Mesothelial cell of epicardium (in vitro differentiated cells): ENCODE data around the gene ABCC11. TPM values are rescaled to one million over a fixed set of nuclear protein-coding genes. Genes with fewer than 3 reads are reported as not detected.

Experiments
- DNase-seq, 2 experiments: peaks; one replicate each; pipeline ENCODE4 v3.0.0; 2021; ENCODE audit warnings: low spot score in 2 of 2; ENCODE audit not compliant: unreplicated experiment in 2 of 2
- H3K27ac Mint-ChIP-seq: 2 replicates; pipeline ENCODE4 v1.8.0; 2021; ENCODE audit warnings: mixed read lengths
- H3K27me3 Mint-ChIP-seq: 2 replicates; pipeline ENCODE4 v1.8.0; 2021; ENCODE audit warnings: low read depth, mixed read lengths
- H3K36me3 Mint-ChIP-seq: 2 replicates; pipeline ENCODE4 v1.8.0; 2021; ENCODE audit warnings: mixed read lengths
- H3K4me1 Mint-ChIP-seq: 2 replicates; pipeline ENCODE4 v1.8.0; 2021; ENCODE audit warnings: mixed read lengths
- H3K4me3 Mint-ChIP-seq: 2 replicates; pipeline ENCODE4 v1.8.0; 2021; ENCODE audit warnings: mild to moderate bottlenecking, moderate library complexity, mixed read lengths
- H3K9me3 Mint-ChIP-seq: 2 replicates; pipeline ENCODE4 v1.8.0; 2021; ENCODE audit warnings: mixed read lengths
- total RNA-seq: library from RNA; stranded (reverse); gene quantifications from 3 replicates; pipeline ENCODE4 v1.2.1, GENCODE V29; 2021
- TF ChIP-seq, protein P1 (sequence below): fragments of 200-600 bp; sonication (generic); IDR thresholded peaks from one replicate; pipeline ENCODE4 v1.5.0; 2021; ENCODE audit warnings: antibody characterized with exemption; ENCODE audit not compliant: unreplicated experiment

Gene ABCC11
- total RNA-seq, 1 donor from 2014 or later: 0.47 TPM

- peaks cover 2% of the 10 kb centered on the region for H3K4me1 Mint-ChIP-seq
- H3K27me3 Mint-ChIP-seq: peaks cover 6% of the 10 kb centered on the region
- no peak overlapping the region for H3K4me3 Mint-ChIP-seq
- H3K36me3 Mint-ChIP-seq: no peaks in the 10 kb centered on the region
- TF ChIP-seq, protein P1, sequence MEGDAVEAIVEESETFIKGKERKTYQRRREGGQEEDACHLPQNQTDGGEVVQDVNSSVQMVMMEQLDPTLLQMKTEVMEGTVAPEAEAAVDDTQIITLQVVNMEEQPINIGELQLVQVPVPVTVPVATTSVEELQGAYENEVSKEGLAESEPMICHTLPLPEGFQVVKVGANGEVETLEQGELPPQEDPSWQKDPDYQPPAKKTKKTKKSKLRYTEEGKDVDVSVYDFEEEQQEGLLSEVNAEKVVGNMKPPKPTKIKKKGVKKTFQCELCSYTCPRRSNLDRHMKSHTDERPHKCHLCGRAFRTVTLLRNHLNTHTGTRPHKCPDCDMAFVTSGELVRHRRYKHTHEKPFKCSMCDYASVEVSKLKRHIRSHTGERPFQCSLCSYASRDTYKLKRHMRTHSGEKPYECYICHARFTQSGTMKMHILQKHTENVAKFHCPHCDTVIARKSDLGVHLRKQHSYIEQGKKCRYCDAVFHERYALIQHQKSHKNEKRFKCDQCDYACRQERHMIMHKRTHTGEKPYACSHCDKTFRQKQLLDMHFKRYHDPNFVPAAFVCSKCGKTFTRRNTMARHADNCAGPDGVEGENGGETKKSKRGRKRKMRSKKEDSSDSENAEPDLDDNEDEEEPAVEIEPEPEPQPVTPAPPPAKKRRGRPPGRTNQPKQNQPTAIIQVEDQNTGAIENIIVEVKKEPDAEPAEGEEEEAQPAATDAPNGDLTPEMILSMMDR: no peak
- no peak for DNase-seq
- no peaks in the 10 kb centered on the region for H3K9me3 Mint-ChIP-seq
- H3K27ac Mint-ChIP-seq: no peak overlapping the region
Measured at GRCh38 chr16:48126801-48127644, 120.3 kb downstream of the ABCC11 start.

DNA sequence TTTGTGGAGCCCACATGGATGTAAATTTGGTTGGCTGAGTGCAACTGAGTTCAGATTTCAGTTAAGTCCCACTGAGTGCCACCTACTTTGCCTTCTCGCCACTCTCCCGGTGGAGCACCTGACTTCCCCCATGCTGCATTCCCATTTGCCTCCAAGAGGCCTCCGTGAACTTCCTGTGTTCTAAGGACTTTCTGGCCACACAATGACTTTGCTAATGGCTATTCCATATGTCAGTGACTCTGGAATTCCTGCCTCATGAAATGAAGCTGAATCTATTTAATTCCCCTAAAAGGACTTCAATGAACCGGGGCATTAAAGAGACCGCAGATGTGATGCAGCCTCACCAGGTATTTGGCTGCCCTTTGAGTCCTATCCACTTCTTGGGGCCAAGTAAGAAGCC is 121.5 kb downstream of the ABCC11 start:
- DNase-seq: no peak
- peaks cover 6% of the 10 kb centered on the region for H3K27me3 Mint-ChIP-seq
- TF ChIP-seq, protein P1: no peak
- peaks cover 2% of the 10 kb centered on the region for H3K4me1 Mint-ChIP-seq
- no peak overlapping the region for H3K4me3 Mint-ChIP-seq
- no peak overlapping the region for H3K27ac Mint-ChIP-seq
- H3K36me3 Mint-ChIP-seq: no peaks in the 10 kb centered on the region
- H3K9me3 Mint-ChIP-seq: no peaks in the 10 kb centered on the region

DNA sequence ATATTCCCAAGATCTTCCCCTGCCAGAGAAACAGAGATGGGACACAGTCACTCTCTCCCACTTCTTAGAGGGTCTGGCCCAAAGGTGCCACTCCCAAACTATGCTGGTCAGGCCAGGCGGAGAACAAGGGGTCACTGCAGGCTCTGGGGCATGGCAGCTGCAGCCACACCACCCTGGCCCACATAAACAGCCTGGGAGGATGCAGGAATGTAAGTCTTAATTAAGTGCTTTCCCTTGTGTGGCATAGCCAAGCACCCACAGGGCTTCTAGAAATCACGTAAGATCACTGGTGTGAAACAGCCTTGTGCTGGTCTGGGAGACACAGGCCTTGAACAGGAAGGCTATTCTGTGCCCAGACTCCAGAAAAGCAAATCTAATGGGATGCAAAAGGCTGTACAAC is 123.1 kb downstream of the ABCC11 start:
- H3K9me3 Mint-ChIP-seq: no peaks in the 10 kb centered on the region
- DNase-seq: no peak
- peaks cover 2% of the 10 kb centered on the region for H3K4me1 Mint-ChIP-seq
- H3K27ac Mint-ChIP-seq: no peak overlapping the region
- TF ChIP-seq, protein P1: no peak
- no peaks in the 10 kb centered on the region for H3K27me3 Mint-ChIP-seq
- H3K36me3 Mint-ChIP-seq: no peaks in the 10 kb centered on the region
- H3K4me3 Mint-ChIP-seq: no peak overlapping the region

DNA sequence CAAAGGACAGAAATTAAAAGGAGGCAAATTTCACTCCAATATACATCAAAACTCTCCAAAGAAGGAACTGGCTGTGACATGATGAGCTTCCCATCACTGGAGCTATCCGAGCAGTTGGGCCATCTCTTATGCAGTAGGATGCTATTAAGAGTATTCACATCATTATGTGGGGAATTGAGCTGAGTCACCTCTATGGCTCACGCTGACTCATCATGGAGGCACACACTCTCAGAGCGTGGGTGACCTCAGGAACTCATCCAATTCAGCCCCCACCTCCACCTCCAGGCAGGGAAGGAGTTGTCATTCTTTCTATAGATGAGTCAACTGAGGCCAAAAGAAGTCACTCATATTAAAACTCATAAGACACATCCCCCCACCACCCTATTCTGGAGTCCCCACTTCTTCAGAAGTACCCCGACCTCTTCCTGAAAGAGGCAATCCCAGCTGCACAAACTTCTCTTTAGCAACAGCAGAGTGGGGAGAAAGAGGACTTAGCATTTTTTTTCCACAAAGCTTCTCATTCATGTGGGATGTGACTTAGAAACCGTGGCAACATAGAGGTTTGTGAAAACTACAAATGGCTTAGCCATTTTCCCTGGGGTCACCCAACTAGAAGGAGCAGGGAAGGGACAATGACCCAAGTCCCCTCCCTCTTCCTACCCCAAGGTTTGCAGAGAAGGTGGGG is 124.1 kb downstream of the ABCC11 start:
- DNase-seq: no peak
- H3K27ac Mint-ChIP-seq: no peak overlapping the region

DNA sequence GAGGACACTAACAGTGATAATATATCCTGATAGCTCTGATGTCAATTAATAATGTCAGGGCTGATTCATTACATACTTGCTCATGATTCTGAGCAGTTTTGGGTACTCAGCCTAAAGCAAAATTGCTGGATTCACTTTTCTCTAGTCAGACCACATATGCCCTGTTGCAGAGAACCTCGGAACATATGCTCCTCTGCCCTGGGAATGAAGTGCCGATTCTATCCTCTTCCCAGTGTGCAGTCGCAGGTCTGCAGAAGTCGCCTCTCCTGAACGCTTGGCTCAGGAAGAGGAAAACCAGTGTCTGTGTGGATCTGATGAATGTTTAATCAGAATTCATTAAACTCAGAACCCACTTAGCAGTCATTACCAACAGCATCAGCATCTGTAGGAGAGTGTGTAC is 126.1 kb downstream of the ABCC11 start:
- Mint-ChIP-seq H3K4me1 (no peaks in the 10 kb centered on the region), H3K4me3 (no peak overlapping the region), H3K36me3 (no peaks in the 10 kb centered on the region), H3K27ac (no peak overlapping the region), H3K9me3 (no peaks in the 10 kb centered on the region), H3K27me3 (peaks cover 2% of the 10 kb centered on the region)
- TF ChIP-seq, protein P1: no peak
- DNase-seq: no peak

More for the DNA sequence above, 124.1 kb downstream of the ABCC11 start:
- H3K4me3 Mint-ChIP-seq: no peak overlapping the region
- no peaks in the 10 kb centered on the region for H3K9me3 Mint-ChIP-seq
- TF ChIP-seq, protein P1: no peak
- H3K36me3 Mint-ChIP-seq: no peaks in the 10 kb centered on the region
- no peaks in the 10 kb centered on the region for H3K27me3 Mint-ChIP-seq
- H3K4me1 Mint-ChIP-seq: peaks cover 2% of the 10 kb centered on the region
